ENCODE measurements around the gene SLC5A3. TPM values are rescaled to one million over a fixed set of nuclear protein-coding genes. Genes with fewer than 3 reads are reported as not detected.

The SLC5A3 gene
- total and polyA plus RNA-seq, 2 of the 8 experiments (the other 6 are each of a cell fraction or from before 2014, with no cell fraction given): 4.0 to 19.4 TPM

DNA sequence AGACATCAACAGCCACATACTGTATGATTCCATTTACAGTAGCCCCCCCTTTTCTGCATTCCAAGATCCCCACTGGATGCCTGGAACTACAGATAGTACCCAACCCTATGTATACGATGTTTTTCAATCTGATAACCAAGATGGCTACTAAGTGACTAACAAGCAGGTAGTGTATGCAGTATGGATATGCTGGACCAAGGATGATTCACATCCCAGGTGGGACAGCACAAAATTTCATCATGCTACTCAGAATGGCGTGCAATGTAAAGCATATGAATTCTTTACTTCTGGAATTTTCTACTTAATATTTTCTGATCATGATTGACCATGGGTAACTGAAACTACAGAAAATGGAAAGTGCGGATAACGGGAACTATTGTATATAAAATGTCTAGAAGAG lies 30.0 kb upstream of the SLC5A3 start:
- no peaks in the 10 kb centered on the region for H3K4me1 ChIP-seq (replicated peaks in 1 of 4; ENCODE audit: control insufficient read depth in 3 of 4, insufficient read depth in 4 of 4, low read length in 3 of 4)
- H3K4me2 ChIP-seq (ENCODE audit: insufficient read depth in 1 of 2, low read depth in 2 of 2, low read length in 2 of 2): no peak overlapping the region
- no peak overlapping the region for H4K91ac ChIP-seq (replicated peaks; ENCODE audit: insufficient read length, low read length)
- H3K23ac ChIP-seq (ENCODE audit: insufficient read length): no peak overlapping the region
- H2BK20ac ChIP-seq (ENCODE audit: low read length): no peak overlapping the region
- no peak overlapping the region for H3K14ac ChIP-seq (ENCODE audit: insufficient read length)
- H3K27ac ChIP-seq (ENCODE audit: low read depth, low read length): no peak overlapping the region
- H2BK5ac ChIP-seq (ENCODE audit: low read depth, low read length): no peak overlapping the region
- H3K27me3 ChIP-seq (replicated peaks in 1 of 4; ENCODE audit: control insufficient read depth in 3 of 4, extremely low read depth in 1 of 4, insufficient read depth in 3 of 4, low read length in 3 of 4): no peaks in the 10 kb centered on the region
- no peaks in the 10 kb centered on the region for H3K9me3 ChIP-seq (ENCODE audit: insufficient read depth in 2 of 2, low read depth in 1 of 2, low read length in 1 of 2)
- H2BK15ac ChIP-seq (ENCODE audit: low read length): no peak overlapping the region
- no peak overlapping the region for H2BK120ac ChIP-seq (replicated peaks; ENCODE audit: low read depth, low read length)
- H4K8ac ChIP-seq (ENCODE audit: extremely low read depth, insufficient read depth, low read length): no peak overlapping the region
- H3K9ac ChIP-seq (replicated peaks in 1 of 4; ENCODE audit: extremely low read depth in 1 of 4, low read depth in 3 of 4, low read length in 3 of 4): no peak overlapping the region
- no peak overlapping the region for H2AFZ ChIP-seq (ENCODE audit: low read length)
- no peak overlapping the region for H2AK5ac ChIP-seq (ENCODE audit: low read depth, low read length)
- no peak for DNase-seq (ENCODE audit: low read depth in 1 of 2, low spot score in 2 of 2)
- H4K5ac ChIP-seq (ENCODE audit: insufficient read length, low read depth, low read length): no peak overlapping the region
- no peaks in the 10 kb centered on the region for H3K23me2 ChIP-seq (ENCODE audit: low read depth, low read length)
- no peak overlapping the region for H3K18ac ChIP-seq (ENCODE audit: extremely low read depth, low read length)
- H3K79me1 ChIP-seq (ENCODE audit: low read depth, low read length): no peaks in the 10 kb centered on the region; the same call in 1 of the 2 replicates
- no peaks in the 10 kb centered on the region for H3K79me2 ChIP-seq (ENCODE audit: control insufficient read depth in 1 of 2, insufficient read depth in 2 of 2, low read length in 2 of 2)
- H3K36me3 ChIP-seq (ENCODE audit: control insufficient read depth in 2 of 4, insufficient read depth in 4 of 4, low read length in 3 of 4): no peaks in the 10 kb centered on the region
- POLR2A ChIA-PET (ENCODE audit: partially characterized antibody): no interaction called here
- H3K56ac ChIP-seq (replicated peaks; ENCODE audit: insufficient read length, low read depth, low read length): no peak overlapping the region
- WGBS, 2 experiments (ENCODE audit: extremely low coverage in 1 of 2, insufficient coverage in 1 of 2, insufficient read length in 1 of 2, insufficient replicate concordance in 2 of 2, low coverage in 1 of 2, low lambda C conversion rate in 2 of 2, missing lambda C conversion rate in 1 of 2): 88% methylated on average over 4 of the region's 4 CpGs; no CpG with 5 or more reads in 1 of the 2 experiments
- H2BK12ac ChIP-seq (ENCODE audit: low read depth, low read length): no peak overlapping the region
- CTCF ChIA-PET (ENCODE audit: partially characterized antibody): no interaction called here
- H4K20me1 ChIP-seq (replicated peaks in 1 of 2; ENCODE audit: control insufficient read depth in 1 of 2, insufficient read depth in 2 of 2, low read length in 2 of 2): no peaks in the 10 kb centered on the region
- FAIRE-seq: no peak
- no peak overlapping the region for H3K4me3 ChIP-seq (ENCODE audit: extremely low read depth in 1 of 4, insufficient read depth in 2 of 4, low read depth in 3 of 4, low read length in 4 of 4)
- H3K4ac ChIP-seq (replicated peaks; ENCODE audit: insufficient read length, low read depth, low read length): no peak overlapping the region
- TF ChIP-seq BRCA1 (IDR thresholded peaks at IDR 0.05; ENCODE audit: low read depth, low read length) (no peak), SIRT6 (IDR thresholded peaks at IDR 0.05; ENCODE audit: low read length) (no peak), RNF2 (IDR thresholded peaks at IDR 0.05; ENCODE audit: borderline replicate concordance, low read depth, low read length, missing control alignments, poor library complexity, severe bottlenecking) (no peak), BCL11A (IDR thresholded peaks at IDR 0.05; ENCODE audit: low read depth in 2 of 2, low read length in 2 of 2) (no peak), YY1 (IDR thresholded peaks at IDR 0.05; ENCODE audit: low read depth, low read length) (no peak), GTF2F1 (IDR thresholded peaks at IDR 0.05; ENCODE audit: borderline replicate concordance, low read depth, low read length) (no peak), NANOG (IDR thresholded peaks at IDR 0.05; ENCODE audit: insufficient read depth, low read depth, low read length, poor library complexity, severe bottlenecking) (no peak), SIN3A (conservative IDR thresholded peaks at IDR 0.05 in 1 of 2, IDR thresholded peaks at IDR 0.05 in 1 of 2; ENCODE audit: low read depth in 1 of 2, low read length in 2 of 2) (no peak), SP1 (IDR thresholded peaks at IDR 0.05; ENCODE audit: low read depth, low read length) (no peak), CREB1 (IDR thresholded peaks at IDR 0.05) (no peak), HDAC6 (IDR thresholded peaks at IDR 0.05; ENCODE audit: low read depth, low read length) (no peak)
